Endodermal cell (in vitro differentiated cells): ENCODE measurements around the gene MALL. TPM values are rescaled to one million over a fixed set of nuclear protein-coding genes. Genes with fewer than 3 reads are reported as not detected.
"Not testable (repeated sequence)": the region's sequence is repeated elsewhere in the genome, so short reads cannot be mapped to it uniquely, and the experiment has no call there.

Experiments used
- DNase-seq: peaks from one replicate; pipeline ENCODE4 v3.0.0-alpha.2; 2017
- H3K27ac ChIP-seq: 2 replicates; pipeline ENCODE4 v1.5.1; 2013; ENCODE audit warnings: mild to moderate bottlenecking, low read depth, low read length, moderate library complexity
- H3K27me3 ChIP-seq: 2 replicates; pipeline ENCODE4 v1.6.1; 2013; ENCODE audit warnings: mild to moderate bottlenecking, low read length, moderate library complexity; ENCODE audit not compliant: insufficient read depth, control insufficient read depth, poor library complexity, severe bottlenecking
- H3K36me3 ChIP-seq: 2 replicates; pipeline ENCODE4 v1.7.0; 2013; ENCODE audit warnings: mild to moderate bottlenecking, low read length, moderate library complexity; ENCODE audit not compliant: control insufficient read depth, insufficient read depth
- H3K4me1 ChIP-seq: one replicate; pipeline ENCODE4 v1.7.0; 2013; ENCODE audit warnings: low read length; ENCODE audit not compliant: control insufficient read depth, insufficient read depth
- H3K4me3 ChIP-seq: 2 replicates; pipeline ENCODE4 v1.5.1; 2013; ENCODE audit warnings: mild to moderate bottlenecking, low read length, moderate library complexity
- H3K9ac ChIP-seq: 2 replicates; pipeline ENCODE4 v1.6.1; 2013; ENCODE audit warnings: mild to moderate bottlenecking, low read length, moderate library complexity; ENCODE audit not compliant: poor library complexity, severe bottlenecking; ENCODE audit errors: extremely low read depth
- H3K9me3 ChIP-seq: 2 replicates; pipeline ENCODE4 v1.6.1; 2013; ENCODE audit warnings: mild to moderate bottlenecking, low read length, moderate library complexity; ENCODE audit not compliant: control insufficient read depth
- H3K27ac Mint-ChIP-seq: 2 replicates; pipeline ENCODE4 v1.8.0; 2020; ENCODE audit warnings: mixed read lengths
- H3K27me3 Mint-ChIP-seq: 2 replicates; pipeline ENCODE4 v1.8.0; 2021; ENCODE audit warnings: mild to moderate bottlenecking, mixed read lengths; ENCODE audit not compliant: insufficient read depth
- H3K36me3 Mint-ChIP-seq: 2 replicates; pipeline ENCODE4 v1.8.0; 2020; ENCODE audit warnings: low read depth, mixed read lengths
- H3K4me1 Mint-ChIP-seq: 2 replicates; pipeline ENCODE4 v1.8.0; 2020; ENCODE audit warnings: mixed read lengths
- H3K4me3 Mint-ChIP-seq: 2 replicates; pipeline ENCODE4 v1.8.0; 2020; ENCODE audit warnings: mild to moderate bottlenecking, moderate library complexity, mixed read lengths
- H3K9me3 Mint-ChIP-seq: 2 replicates; pipeline ENCODE4 v1.8.0; 2020; ENCODE audit warnings: mild to moderate bottlenecking, mixed read lengths
- WGBS, 2 experiments: methylation state at CpG; one replicate each; pipeline versions ENCODE4 v1.1.5 to v1.1.7; 2013; ENCODE audit warnings: missing lambda C conversion rate in 2 of 2, mixed read lengths in 1 of 2; ENCODE audit not compliant: insufficient coverage in 1 of 2, insufficient read length in 1 of 2; 5-methylcytosine and 5-hydroxymethylcytosine counted together
- total RNA-seq, 2 donors: library from RNA; stranded (reverse); fragmentation: NEBNext Ultra II Directional in 1 of 2; extraction: Animal tissue kit (Norgen Biotek cat#: 25700) in 1 of 2; gene quantifications; 2 replicates in 1 of 2; 3 replicates in 1 of 2; pipeline ENCODE4 v1.2.1, GENCODE V29; 2021
- TF ChIP-seq, protein P1 (sequence below): fragments of 200-600 bp; sonication (generic); conservative IDR thresholded peaks from 2 replicates; pipeline ENCODE4 v1.5.0; 2021; ENCODE audit warnings: antibody characterized with exemption, mild to moderate bottlenecking

Gene MALL
- total RNA-seq, 2 donors from 2014 or later: 2.7 to 5.2 TPM

DNA sequence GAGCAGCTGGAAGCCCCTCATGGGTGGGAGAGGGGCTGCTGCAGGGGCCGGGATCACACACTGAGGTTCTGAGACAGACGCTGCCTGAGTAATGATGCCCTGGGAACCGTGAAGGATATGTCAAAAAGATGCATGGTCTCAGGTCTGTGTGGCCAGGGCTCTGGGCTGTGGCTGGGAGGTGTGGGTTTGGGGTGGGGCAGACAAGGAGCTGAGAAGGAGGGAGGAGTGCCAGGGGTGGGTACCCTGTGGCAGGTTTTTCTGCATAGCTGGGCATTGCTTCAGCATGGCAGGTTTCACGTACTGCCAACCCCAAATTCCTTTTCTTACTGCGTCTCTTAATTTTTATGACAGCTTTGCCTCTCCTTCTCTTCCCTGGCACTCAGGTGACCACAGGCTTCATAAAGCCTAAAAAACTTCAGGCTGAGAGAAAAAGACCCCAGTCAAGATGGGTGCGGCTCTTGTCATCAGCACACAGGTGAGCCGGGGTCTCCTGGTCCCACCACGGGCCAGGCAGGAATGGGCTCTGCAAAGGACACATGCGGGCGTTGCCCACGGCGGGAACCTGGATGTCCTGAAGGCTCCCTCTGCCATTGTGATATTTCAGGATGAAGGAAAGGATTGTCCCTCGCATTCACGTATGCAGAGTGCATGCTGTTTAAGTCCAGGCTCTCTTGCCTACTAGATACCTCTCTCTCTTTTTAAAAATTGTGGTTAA, 18.0 kb downstream of the MALL start:
- no peak overlapping the region for H3K27ac Mint-ChIP-seq
- DNase-seq: peak; percentile 30
- H3K4me3 Mint-ChIP-seq: no peak overlapping the region
- Histone ChIP-seq H3K4me1 (no peaks in the 10 kb centered on the region), H3K27me3 (no peaks in the 10 kb centered on the region), H3K4me3 (no peak overlapping the region), H3K27ac (no peak overlapping the region), H3K36me3 (no peaks in the 10 kb centered on the region), H3K9me3 (no peaks in the 10 kb centered on the region), H3K9ac (no peak overlapping the region)
- no peaks in the 10 kb centered on the region for H3K9me3 Mint-ChIP-seq
- peaks cover 1% of the 10 kb centered on the region for H3K27me3 Mint-ChIP-seq
- WGBS, 2 experiments: 92 to 93% methylated on average over 13 to 14 of the region's 14 CpGs
- no peaks in the 10 kb centered on the region for H3K36me3 Mint-ChIP-seq
- TF ChIP-seq, protein P1, sequence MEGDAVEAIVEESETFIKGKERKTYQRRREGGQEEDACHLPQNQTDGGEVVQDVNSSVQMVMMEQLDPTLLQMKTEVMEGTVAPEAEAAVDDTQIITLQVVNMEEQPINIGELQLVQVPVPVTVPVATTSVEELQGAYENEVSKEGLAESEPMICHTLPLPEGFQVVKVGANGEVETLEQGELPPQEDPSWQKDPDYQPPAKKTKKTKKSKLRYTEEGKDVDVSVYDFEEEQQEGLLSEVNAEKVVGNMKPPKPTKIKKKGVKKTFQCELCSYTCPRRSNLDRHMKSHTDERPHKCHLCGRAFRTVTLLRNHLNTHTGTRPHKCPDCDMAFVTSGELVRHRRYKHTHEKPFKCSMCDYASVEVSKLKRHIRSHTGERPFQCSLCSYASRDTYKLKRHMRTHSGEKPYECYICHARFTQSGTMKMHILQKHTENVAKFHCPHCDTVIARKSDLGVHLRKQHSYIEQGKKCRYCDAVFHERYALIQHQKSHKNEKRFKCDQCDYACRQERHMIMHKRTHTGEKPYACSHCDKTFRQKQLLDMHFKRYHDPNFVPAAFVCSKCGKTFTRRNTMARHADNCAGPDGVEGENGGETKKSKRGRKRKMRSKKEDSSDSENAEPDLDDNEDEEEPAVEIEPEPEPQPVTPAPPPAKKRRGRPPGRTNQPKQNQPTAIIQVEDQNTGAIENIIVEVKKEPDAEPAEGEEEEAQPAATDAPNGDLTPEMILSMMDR: no peak
- H3K4me1 Mint-ChIP-seq: no peaks in the 10 kb centered on the region

DNA sequence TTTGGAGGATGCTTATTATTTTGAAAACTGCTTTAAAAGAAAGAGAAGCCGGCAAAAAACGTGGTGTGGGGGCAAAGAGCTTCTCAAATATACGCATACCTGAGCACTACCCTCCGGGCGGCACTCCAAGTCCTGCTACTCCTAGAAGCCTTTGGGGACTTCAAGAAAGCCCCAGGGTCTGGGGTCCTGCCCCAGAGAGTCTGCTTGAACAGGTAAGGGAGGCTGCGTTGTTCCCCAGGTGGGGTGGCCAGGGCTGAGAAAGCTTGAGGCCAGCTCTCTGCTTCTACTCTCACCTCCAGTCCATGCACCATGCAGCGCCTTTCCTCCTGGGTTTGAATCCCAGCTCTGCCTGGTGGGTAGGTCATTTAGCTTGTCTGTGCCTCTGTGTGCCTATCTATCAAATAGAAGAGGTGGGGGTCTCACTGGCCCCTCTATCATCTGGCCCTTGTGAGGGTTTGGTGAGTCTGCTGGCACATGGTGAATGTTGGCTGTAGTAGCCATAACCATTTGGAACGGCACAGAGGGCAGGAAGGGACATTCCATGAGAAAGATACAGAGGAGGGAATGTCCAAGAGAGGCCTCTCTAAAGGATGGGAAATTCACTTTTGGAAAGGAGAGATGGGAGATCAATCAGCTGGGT, 19.5 kb downstream of the MALL start:
- TF ChIP-seq, protein P1: no peak
- H3K27me3 ChIP-seq: no peaks in the 10 kb centered on the region
- no peaks in the 10 kb centered on the region for H3K27me3 Mint-ChIP-seq
- peak; percentile 23 for DNase-seq
- no peak overlapping the region for H3K27ac Mint-ChIP-seq
- no peaks in the 10 kb centered on the region for H3K4me1 Mint-ChIP-seq
- H3K4me3 Mint-ChIP-seq: no peak overlapping the region
- H3K36me3 ChIP-seq: no peaks in the 10 kb centered on the region
- H3K27ac ChIP-seq: no peak overlapping the region
- H3K4me1 ChIP-seq: no peaks in the 10 kb centered on the region
- H3K9me3 Mint-ChIP-seq: no peaks in the 10 kb centered on the region
- H3K9ac ChIP-seq: no peak overlapping the region
- WGBS, 2 experiments: 93% methylated on average over 8 of the region's 8 CpGs
- H3K4me3 ChIP-seq: no peak overlapping the region
- no peaks in the 10 kb centered on the region for H3K9me3 ChIP-seq
- H3K36me3 Mint-ChIP-seq: no peaks in the 10 kb centered on the region

DNA sequence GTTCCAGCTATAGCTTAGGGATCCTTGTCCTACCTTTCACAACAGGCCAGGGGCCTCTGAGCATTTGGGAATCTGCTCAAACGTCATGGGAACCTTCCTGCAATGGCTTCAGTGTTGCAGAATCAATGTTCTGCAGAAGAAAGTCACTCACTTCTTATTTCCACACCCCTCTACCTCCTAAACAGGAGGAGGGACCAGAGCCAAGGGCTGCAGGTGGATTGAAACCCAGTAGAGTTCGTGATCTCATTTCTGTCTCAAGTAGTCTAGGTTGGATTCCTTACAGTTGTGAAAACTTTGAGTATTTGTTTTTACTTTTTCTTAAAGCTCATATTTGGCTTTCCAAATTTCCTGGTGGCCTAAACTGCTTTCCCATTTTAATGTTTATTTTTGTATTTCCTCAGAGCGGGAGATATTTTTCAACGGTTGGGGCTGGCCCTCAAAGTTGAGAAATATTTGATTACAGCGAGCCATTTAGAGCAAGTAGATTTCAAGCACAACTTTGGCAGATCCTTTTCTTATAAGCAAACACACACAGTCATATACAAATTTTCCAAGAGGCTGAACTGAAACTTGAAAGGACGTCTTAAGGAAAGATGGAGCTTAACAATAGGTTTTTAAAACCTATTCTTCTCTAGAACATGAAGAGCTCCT, 20.6 kb downstream of the MALL start:
- H3K27ac Mint-ChIP-seq, H3K36me3 ChIP-seq, H3K4me1 ChIP-seq, H3K27me3 Mint-ChIP-seq, DNase-seq, H3K9me3 ChIP-seq, H3K9ac ChIP-seq, H3K4me1 Mint-ChIP-seq, H3K36me3 Mint-ChIP-seq, H3K27ac ChIP-seq, H3K27me3 ChIP-seq, H3K9me3 Mint-ChIP-seq, H3K4me3 ChIP-seq, H3K4me3 Mint-ChIP-seq: not testable (repeated sequence)
- WGBS, 2 experiments: 89 to 95% methylated on average over 3 to 4 of the region's 6 CpGs

DNA sequence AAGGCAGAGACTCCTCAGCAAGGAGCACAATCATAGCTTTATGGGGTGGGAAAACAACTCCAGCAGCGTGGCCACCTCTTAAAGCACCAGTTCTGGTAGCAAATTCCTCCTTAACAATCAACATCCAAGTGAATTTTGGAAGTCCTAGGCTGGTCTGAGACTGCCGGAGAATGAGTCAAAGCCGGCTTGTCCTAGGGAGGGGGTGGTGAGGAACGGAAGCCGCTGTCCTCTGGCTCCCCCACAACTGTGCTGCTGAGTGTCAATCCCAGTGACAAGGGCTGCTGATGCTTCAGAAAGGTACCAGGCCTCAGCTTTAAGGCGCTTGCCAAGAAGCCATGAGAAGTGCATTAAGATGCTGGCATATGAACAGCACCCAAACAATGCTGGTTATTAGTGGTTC, 21.7 kb downstream of the MALL start:
- WGBS, 2 experiments: no CpG with 5 or more reads among the region's 6 CpGs
- not testable (repeated sequence) for H3K36me3 ChIP-seq, H3K4me3 ChIP-seq, H3K4me3 Mint-ChIP-seq, H3K27ac Mint-ChIP-seq, H3K4me1 Mint-ChIP-seq, H3K27me3 Mint-ChIP-seq, H3K36me3 Mint-ChIP-seq, H3K27ac ChIP-seq, DNase-seq, H3K9ac ChIP-seq, H3K4me1 ChIP-seq, H3K27me3 ChIP-seq, H3K9me3 Mint-ChIP-seq, H3K9me3 ChIP-seq

DNA sequence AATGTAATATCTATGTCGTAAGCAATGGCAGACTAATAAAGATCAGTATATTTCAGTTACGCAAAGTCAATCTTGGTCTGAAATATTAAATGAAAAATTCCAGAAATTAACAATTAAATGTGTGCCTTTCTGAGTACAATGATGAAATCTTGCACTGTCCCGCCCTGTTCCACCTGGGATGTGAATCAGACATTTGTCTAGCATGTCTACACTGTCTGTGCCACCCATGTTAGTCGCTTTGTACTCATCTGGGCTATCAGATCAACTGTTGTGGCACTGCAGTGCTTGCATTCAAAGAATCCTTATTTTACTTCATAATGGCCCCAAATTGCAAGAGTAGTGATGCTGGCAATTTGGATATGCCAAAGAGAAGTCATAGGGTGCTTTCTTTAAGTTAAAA, 25.5 kb downstream of the MALL start:
- H3K4me3 ChIP-seq, H3K27ac ChIP-seq, H3K9me3 Mint-ChIP-seq, H3K27me3 Mint-ChIP-seq, H3K9me3 ChIP-seq, DNase-seq, H3K36me3 ChIP-seq, H3K27me3 ChIP-seq, H3K4me1 Mint-ChIP-seq, H3K27ac Mint-ChIP-seq, H3K4me3 Mint-ChIP-seq, H3K36me3 Mint-ChIP-seq, H3K9ac ChIP-seq, H3K4me1 ChIP-seq: not testable (repeated sequence)
- WGBS, 2 experiments: no CpG with 5 or more reads among the region's 4 CpGs
